ENCODE data around the gene PACSIN2. TPM values are rescaled to one million over a fixed set of nuclear protein-coding genes. Genes with fewer than 3 reads are reported as not detected.
A peak's percentile ranks its signal among the peaks of the same experiment; 100 is the strongest.

PACSIN2 gene
- total RNA-seq, 4 donors from 2014 or later, result 73.1 to 171 (median 107) TPM

- Histone ChIP-seq H3K4me1 (peaks cover 15 to 98% (median 35%) of the 10 kb centered on the region in 3 donors), H3K9me3 (no peaks in the 10 kb centered on the region), H3K27ac (peak overlapping the region in 3 of 4 donors; percentile 20 to 84 (median 80)), H3K36me3 (peaks cover 0 to 20% of the 10 kb centered on the region in 2 donors), H3K27me3 (no peaks in the 10 kb centered on the region), H3K4me3 (no peak overlapping the region)
- TF ChIP-seq CTCF (IDR thresholded peaks at IDR 0.05), result no peak
- TF ChIP-seq POLR2A (IDR thresholded peaks at IDR 0.05), result no peak
- no peak for TF ChIP-seq POLR2AphosphoS5 (IDR thresholded peaks at IDR 0.05)
- no peak for TF ChIP-seq EP300 (IDR thresholded peaks at IDR 0.05)
- no peak for ATAC-seq
- 54 to 100% methylated on average over 2 to 5 of the region's 10 CpGs for WGBS, 2 donors (ENCODE audit: low coverage in 1 of 2)
These were observed 104.6 kb downstream of the PACSIN2 start for GRCh38 chr22:42910221-42910942.

- Histone ChIP-seq H3K4me3 (no peak overlapping the region), H3K27ac (peak overlapping the region; percentile 4 to 84 (median 78)), H3K27me3 (no peaks in the 10 kb centered on the region), H3K36me3 (peaks cover 0 to 20% of the 10 kb centered on the region in 2 donors), H3K4me1 (peaks cover 15 to 98% (median 36%) of the 10 kb centered on the region in 3 donors), H3K9me3 (no peaks in the 10 kb centered on the region)
- TF ChIP-seq EP300 (IDR thresholded peaks at IDR 0.05) (no peak), POLR2AphosphoS5 (IDR thresholded peaks at IDR 0.05) (no peak), CTCF (IDR thresholded peaks at IDR 0.05) (no peak), POLR2A (IDR thresholded peaks at IDR 0.05) (no peak)
- no peak for ATAC-seq
- 64% methylated on average over 12 to 13 of the region's 14 CpGs for WGBS, 2 donors (ENCODE audit: low coverage in 1 of 2)
These were observed 105.4 kb downstream of the PACSIN2 start for GRCh38 chr22:42909363-42910058.

GRCh38 chr22:42908374-42908746, 106.6 kb downstream of the PACSIN2 start:
- H3K27ac ChIP-seq, result peak overlapping the region; percentile 54 to 84 (median 78)
- no CpG with 5 or more reads among the region's 6 CpGs for WGBS, 2 donors (ENCODE audit: low coverage in 1 of 2)
- no peaks in the 10 kb centered on the region for H3K9me3 ChIP-seq
- peaks cover 0 to 20% of the 10 kb centered on the region in 2 donors for H3K36me3 ChIP-seq
- no peaks in the 10 kb centered on the region for H3K27me3 ChIP-seq
- no peak for ATAC-seq
- no peak overlapping the region for H3K4me3 ChIP-seq
- peaks cover 15 to 98% (median 35%) of the 10 kb centered on the region in 3 donors for H3K4me1 ChIP-seq
- TF ChIP-seq EP300 (IDR thresholded peaks at IDR 0.05) (no peak), POLR2AphosphoS5 (IDR thresholded peaks at IDR 0.05) (no peak), POLR2A (IDR thresholded peaks at IDR 0.05) (no peak), CTCF (IDR thresholded peaks at IDR 0.05) (no peak)

GRCh38 chr22:42907404-42908373, 107.3 kb downstream of the PACSIN2 start:
- H3K4me1 ChIP-seq, result peaks cover 15 to 100% (median 35%) of the 10 kb centered on the region in 3 donors
- ATAC-seq, result peak; percentile 28

More at GRCh38 chr22:42907404-42908373, 107.3 kb downstream of the PACSIN2 start:
- 56% methylated on average over 9 of the region's 26 CpGs; no CpG with 5 or more reads in 1 of the 2 donors for WGBS, 2 donors (ENCODE audit: low coverage in 1 of 2)
- Histone ChIP-seq H3K4me3 (no peak overlapping the region), H3K36me3 (peaks cover 0 to 20% of the 10 kb centered on the region in 2 donors), H3K27me3 (no peaks in the 10 kb centered on the region), H3K9me3 (no peaks in the 10 kb centered on the region), H3K27ac (peak overlapping the region; percentile 54 to 84 (median 78))
- TF ChIP-seq CTCF (IDR thresholded peaks at IDR 0.05) (peak in 2 of 4 experiments; percentile 8 to 9), POLR2AphosphoS5 (IDR thresholded peaks at IDR 0.05) (peak; percentile 27), POLR2A (IDR thresholded peaks at IDR 0.05) (no peak), EP300 (IDR thresholded peaks at IDR 0.05) (no peak)

Measured in gastroesophageal sphincter (tissue), 4 donors.